Spleen (tissue), 11 donors: Measurements from ENCODE around the gene TNFRSF13B. TPM values are rescaled to one million over a fixed set of nuclear protein-coding genes. Genes with fewer than 3 reads are reported as not detected.
"Not testable (repeated sequence)": the region's sequence is repeated elsewhere in the genome, so short reads cannot be mapped to it uniquely, and the experiment has no call there.

Experiments
- DNase-seq: peaks from one replicate; pipeline ENCODE4 v3.0.0-alpha.2; 2020
- H3K27ac ChIP-seq, 8 donors: fragments of 200-600 bp; sonication (generic) in 7 of 8; 1 replicate in 4 of 8; 2 replicates in 4 of 8; pipeline versions ENCODE4 v1.5.0 to v1.8.0; 2016 to 2021; ENCODE audit warnings: inconsistent platforms in 4 of 8, mild to moderate bottlenecking in 4 of 8, moderate library complexity in 1 of 8
- H3K27me3 ChIP-seq, 7 donors: fragments of 200-600 bp; sonication (generic) in 6 of 7; replicated peaks in 1 of 7; 1 replicate in 4 of 7; 2 replicates in 3 of 7; pipeline versions ENCODE4 v1.5.0 to v1.8.0; 2016 to 2021; ENCODE audit warnings: inconsistent platforms in 3 of 7, mild to moderate bottlenecking in 1 of 7
- H3K36me3 ChIP-seq, 6 donors: fragments of 200-600 bp; sonication (generic) in 5 of 6; 1 replicate in 4 of 6; 2 replicates in 2 of 6; pipeline versions ENCODE4 v1.5.0 to v1.8.0; 2016 to 2021; ENCODE audit warnings: inconsistent platforms in 2 of 6
- H3K4me1 ChIP-seq, 6 donors: fragments of 200-600 bp; sonication (generic) in 5 of 6; 1 replicate in 3 of 6; 2 replicates in 3 of 6; pipeline versions ENCODE4 v1.5.0 to v1.8.0; 2016 to 2021; ENCODE audit warnings: inconsistent platforms in 3 of 6
- H3K4me3 ChIP-seq, 8 donors: fragments of 200-600 bp; sonication (generic) in 7 of 8; 1 replicate in 4 of 8; 2 replicates in 4 of 8; pipeline versions ENCODE4 v1.5.0 to v1.8.0; 2016 to 2021; ENCODE audit warnings: inconsistent platforms in 4 of 8, mild to moderate bottlenecking in 4 of 8, moderate library complexity in 2 of 8
- H3K9me3 ChIP-seq, 8 donors: fragments of 200-600 bp; sonication (generic) in 7 of 8; 1 replicate in 4 of 8; 2 replicates in 4 of 8; pipeline versions ENCODE4 v1.5.0 to v1.8.0; 2016 to 2021; ENCODE audit warnings: inconsistent platforms in 4 of 8
- POLR2A ChIP-seq, 3 donors: fragments of 450-650 bp; IDR thresholded peaks; one replicate each; pipeline ENCODE4 v1.5.1; 2017; ENCODE audit warnings: antibody characterized with exemption in 3 of 3, mild to moderate bottlenecking in 1 of 3
- POLR2AphosphoS5 ChIP-seq, 3 donors: sonication (generic); formaldehyde crosslinking; IDR thresholded peaks; one replicate each; pipeline ENCODE4 v1.5.1; 2017; ENCODE audit warnings: antibody characterized with exemption in 3 of 3
- WGBS, 5 donors: extraction: QIAGEN DNeasy Blood & Tissue Kit in 3 of 5; methylation state at CpG; one replicate each; pipeline versions ENCODE4 v1.1.5 to v1.1.7; 2013 to 2018; 5-methylcytosine and 5-hydroxymethylcytosine counted together
- intact Hi-C: fragments of 100-400 bp; cut with DNase I; formaldehyde crosslinking; loops from one replicate; pipeline ENCODE4 v1.15.0; 2023; ENCODE audit warnings: low total_unique reads
- polyA plus RNA-seq, 3 donors: library from polyadenylated mRNA; stranded (reverse); fragments of 200-250 nt; gene quantifications; one replicate each; pipeline ENCODE4 v1.2.1, GENCODE V29; 2013
- total RNA-seq, 7 donors: library from RNA; depleted of rRNA in 3 of 7; stranded (reverse); fragments of >200 nt in 3 of 7; fragmentation: NEBNext Ultra II Directional in 4 of 7; extraction: Animal tissue kit (Norgen Biotek cat#: 25700) in 4 of 7; gene quantifications; one replicate each; pipeline versions ENCODE4 v1.1.0 to v1.2.1, GENCODE V29; 2016 to 2021
- TF ChIP-seq, protein P1 (sequence below), 11 experiments: fragments of 200-600 bp in 7 of 11; fragments of 450-650 bp in 4 of 11; sonication (generic) in 4 of 11; IDR thresholded peaks in 8 of 11; conservative IDR thresholded peaks in 3 of 11; 1 replicate in 7 of 11; 2 replicates in 4 of 11; pipeline versions ENCODE4 v1.4.0 to v1.8.0; 2016 to 2021; ENCODE audit warnings: antibody characterized with exemption in 11 of 11, inconsistent platforms in 4 of 11, mild to moderate bottlenecking in 1 of 11
- donor health status: healthy with polysubstance abuse.
- donor health status: DM: no; HTN: no; CAD: no; lungs with moderate emphysema.
- donor health status: DM: no; HTN: no; CAD: no.
- donor health status: Bipolar disorder and iron deficiency.
- donor health status: healthy.
- donor health status: DM: no; HTN: no; CAD: no.
- donor health status: DM: yes; HTN: yes; CAD: no.

The TNFRSF13B gene
- total and polyA plus RNA-seq, 10 donors: 25.1 to 142 (median 49.5) TPM

GRCh38 chr17:16961792-16962191 is 10.1 kb downstream of the TNFRSF13B start:
- DNase-seq: no peak
- peaks cover 0 to 27% (median 0%) of the 10 kb centered on the region in 6 donors for H3K4me1 ChIP-seq
- H3K36me3 ChIP-seq: peaks cover 0 to 9% (median 0%) of the 10 kb centered on the region in 6 donors
- intact Hi-C loops: no loop called here
- H3K4me3 ChIP-seq: no peak overlapping the region
- peaks cover 0 to 10% (median 2%) of the 10 kb centered on the region in 8 donors for H3K9me3 ChIP-seq
- TF ChIP-seq POLR2AphosphoS5 (IDR thresholded peaks at IDR 0.05) (no peak), POLR2A (IDR thresholded peaks at IDR 0.05) (no peak)
- TF ChIP-seq, protein P1, sequence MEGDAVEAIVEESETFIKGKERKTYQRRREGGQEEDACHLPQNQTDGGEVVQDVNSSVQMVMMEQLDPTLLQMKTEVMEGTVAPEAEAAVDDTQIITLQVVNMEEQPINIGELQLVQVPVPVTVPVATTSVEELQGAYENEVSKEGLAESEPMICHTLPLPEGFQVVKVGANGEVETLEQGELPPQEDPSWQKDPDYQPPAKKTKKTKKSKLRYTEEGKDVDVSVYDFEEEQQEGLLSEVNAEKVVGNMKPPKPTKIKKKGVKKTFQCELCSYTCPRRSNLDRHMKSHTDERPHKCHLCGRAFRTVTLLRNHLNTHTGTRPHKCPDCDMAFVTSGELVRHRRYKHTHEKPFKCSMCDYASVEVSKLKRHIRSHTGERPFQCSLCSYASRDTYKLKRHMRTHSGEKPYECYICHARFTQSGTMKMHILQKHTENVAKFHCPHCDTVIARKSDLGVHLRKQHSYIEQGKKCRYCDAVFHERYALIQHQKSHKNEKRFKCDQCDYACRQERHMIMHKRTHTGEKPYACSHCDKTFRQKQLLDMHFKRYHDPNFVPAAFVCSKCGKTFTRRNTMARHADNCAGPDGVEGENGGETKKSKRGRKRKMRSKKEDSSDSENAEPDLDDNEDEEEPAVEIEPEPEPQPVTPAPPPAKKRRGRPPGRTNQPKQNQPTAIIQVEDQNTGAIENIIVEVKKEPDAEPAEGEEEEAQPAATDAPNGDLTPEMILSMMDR (IDR thresholded peaks at IDR 0.05 in 8 of 11, conservative IDR thresholded peaks at IDR 0.05 in 3 of 11): no peak
- peaks cover 0 to 4% (median 0%) of the 10 kb centered on the region in 7 donors for H3K27me3 ChIP-seq
- no peak overlapping the region for H3K27ac ChIP-seq
- 62 to 66% (median 64%) methylated on average over 3 of the region's 3 CpGs for WGBS, 5 donors

DNA sequence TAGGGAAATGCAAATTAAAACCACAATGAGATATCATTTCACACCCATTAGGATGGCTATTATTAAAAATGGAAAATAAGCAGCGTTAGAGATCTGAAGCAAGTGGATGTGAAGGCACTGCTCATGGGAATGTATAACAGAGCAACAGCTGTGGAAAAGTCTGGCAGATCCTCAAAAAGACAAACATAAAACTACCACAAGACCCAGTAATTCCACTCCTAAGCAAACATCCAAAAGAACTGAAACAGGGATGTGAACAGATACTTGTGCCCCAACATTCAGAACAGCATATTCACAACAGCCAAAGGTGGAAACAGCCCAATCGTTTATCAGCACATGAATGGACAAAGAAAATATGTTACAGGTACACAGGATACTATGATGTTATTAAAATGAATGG is 10.9 kb downstream of the TNFRSF13B start:
- Histone ChIP-seq H3K4me1 (peaks cover 0 to 27% (median 0%) of the 10 kb centered on the region in 6 donors), H3K9me3 (peaks cover 0 to 11% (median 3%) of the 10 kb centered on the region in 8 donors)
- WGBS, 5 donors: 33 to 80% (median 70%) methylated on average over 2 of the region's 2 CpGs
- H3K36me3 ChIP-seq, intact Hi-C loops, H3K27ac ChIP-seq, DNase-seq, H3K4me3 ChIP-seq, H3K27me3 ChIP-seq: not testable (repeated sequence)

- 61 to 74% (median 72%) methylated on average over 6 of the region's 6 CpGs for WGBS, 5 donors
- peaks cover 0 to 14% (median 6%) of the 10 kb centered on the region in 8 donors for H3K9me3 ChIP-seq
- H3K4me3 ChIP-seq, H3K27ac ChIP-seq, intact Hi-C loops, DNase-seq: not testable (repeated sequence)
- H3K27me3 ChIP-seq: peaks cover 0 to 27% (median 0%) of the 10 kb centered on the region in 7 donors
- peaks cover 0 to 15% (median 0%) of the 10 kb centered on the region in 6 donors for H3K4me1 ChIP-seq
- H3K36me3 ChIP-seq: peaks cover 0 to 55% (median 2%) of the 10 kb centered on the region in 6 donors
Observed at GRCh38 chr17:16955011-16955410, 16.9 kb downstream of the TNFRSF13B start.

- TF ChIP-seq POLR2AphosphoS5 (IDR thresholded peaks at IDR 0.05) (no peak), POLR2A (IDR thresholded peaks at IDR 0.05) (no peak)
- TF ChIP-seq, protein P1 (IDR thresholded peaks at IDR 0.05 in 8 of 11, conservative IDR thresholded peaks at IDR 0.05 in 3 of 11): no peak
- H3K4me3 ChIP-seq: no peak overlapping the region
- peaks cover 0 to 15% (median 0%) of the 10 kb centered on the region in 6 donors for H3K4me1 ChIP-seq
- H3K27ac ChIP-seq: peak overlapping the region in 2 of 8 donors; percentile 5 to 6
- H3K9me3 ChIP-seq: peaks cover 0 to 18% (median 9%) of the 10 kb centered on the region in 8 donors
- peaks cover 0 to 59% (median 3%) of the 10 kb centered on the region in 6 donors for H3K36me3 ChIP-seq
- peak; percentile 41 for DNase-seq
- WGBS, 5 donors: 22 to 42% (median 30%) methylated on average over 3 of the region's 3 CpGs
- peaks cover 0 to 27% (median 0%) of the 10 kb centered on the region in 7 donors for H3K27me3 ChIP-seq
- intact Hi-C loops: no loop called here
Observed at GRCh38 chr17:16954521-16954920, 17.4 kb downstream of the TNFRSF13B start.

DNA sequence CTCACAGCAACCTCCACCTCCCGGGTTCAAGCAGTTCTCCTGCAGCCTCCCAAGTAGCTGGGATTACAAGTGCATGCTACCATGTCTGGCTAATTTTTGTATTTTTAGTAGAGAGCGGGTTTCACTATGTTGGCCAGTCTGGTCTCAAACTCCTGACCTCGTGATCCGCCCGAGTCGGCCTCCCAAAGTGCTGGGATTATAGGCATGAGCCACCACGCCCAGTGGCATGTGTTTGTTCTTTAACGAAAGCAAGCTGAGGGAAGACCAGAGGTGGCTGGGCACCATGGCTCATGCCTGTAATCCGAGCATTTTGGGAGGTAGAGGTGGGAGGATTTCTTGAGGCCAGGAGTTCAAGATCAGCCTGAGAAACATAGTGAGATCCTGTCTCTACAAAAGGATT is 18.1 kb downstream of the TNFRSF13B start:
- 81 to 94% (median 89%) methylated on average over 9 of the region's 9 CpGs for WGBS, 5 donors

More for the DNA sequence above, 18.1 kb downstream of the TNFRSF13B start:
- H3K27me3 ChIP-seq: peaks cover 0 to 27% (median 0%) of the 10 kb centered on the region in 7 donors
- peaks cover 0 to 15% (median 0%) of the 10 kb centered on the region in 6 donors for H3K4me1 ChIP-seq
- H3K4me3 ChIP-seq: no peak overlapping the region
- no peak for DNase-seq
- H3K9me3 ChIP-seq: peaks cover 0 to 24% (median 16%) of the 10 kb centered on the region in 8 donors
- intact Hi-C loops: no loop called here
- peaks cover 0 to 66% (median 6%) of the 10 kb centered on the region in 6 donors for H3K36me3 ChIP-seq
- peak overlapping the region in 1 of 8 donors; percentile 5 for H3K27ac ChIP-seq
- no peak for TF ChIP-seq POLR2AphosphoS5 (IDR thresholded peaks at IDR 0.05)
- no peak for TF ChIP-seq POLR2A (IDR thresholded peaks at IDR 0.05)
- TF ChIP-seq, protein P1 (IDR thresholded peaks at IDR 0.05 in 8 of 11, conservative IDR thresholded peaks at IDR 0.05 in 3 of 11): no peak
